Endothelial cell of umbilical vein (primary cell): ENCODE data around the gene TRAPPC12.

Source experiments
- EZH2 ChIP-seq: IDR thresholded peaks from 2 replicates; pipeline ENCODE4 v1.6.1; 2012; ENCODE audit warnings: borderline replicate concordance, low read depth, mild to moderate bottlenecking, moderate library complexity, low read length, inconsistent platforms; ENCODE audit not compliant: severe bottlenecking
- FOS ChIP-seq: IDR thresholded peaks from 2 replicates; pipeline ENCODE4 v1.6.1; 2011; ENCODE audit warnings: mild to moderate bottlenecking, low read length, moderate library complexity, borderline replicate concordance; ENCODE audit not compliant: insufficient read depth
- GATA2 ChIP-seq: IDR thresholded peaks from 2 replicates; pipeline ENCODE4 v1.7.0; 2011; ENCODE audit warnings: low read depth, mild to moderate bottlenecking, moderate library complexity, mixed read lengths, low read length; ENCODE audit not compliant: insufficient read length, insufficient read depth
- JUN ChIP-seq: IDR thresholded peaks from 2 replicates; pipeline ENCODE4 v1.6.1; 2011; ENCODE audit warnings: borderline replicate concordance, low read depth; ENCODE audit not compliant: insufficient read length, insufficient read depth
- MYC ChIP-seq: IDR thresholded peaks from one replicate; pipeline ENCODE4 v1.6.1; 2011; ENCODE audit warnings: mild to moderate bottlenecking, low read depth, low read length
- POLR2A ChIP-seq: IDR thresholded peaks from 2 replicates; pipeline ENCODE4 v1.6.1; 2012; ENCODE audit warnings: low read depth, mild to moderate bottlenecking, control low read depth, low read length
- POLR2AphosphoS5 ChIP-seq: IDR thresholded peaks from 2 replicates; pipeline ENCODE4 v1.6.1; 2012; ENCODE audit warnings: low read depth, mild to moderate bottlenecking, control low read depth, low read length, moderate library complexity; ENCODE audit not compliant: insufficient read depth
- TF ChIP-seq, protein P1 (sequence below), 2 donors: IDR thresholded peaks; 1 replicate in 1 of 2; 2 replicates in 1 of 2; pipeline ENCODE4 v1.5.1; 2011; ENCODE audit warnings: low read length in 2 of 2, mild to moderate bottlenecking in 2 of 2, moderate library complexity in 2 of 2, control low read depth in 1 of 2, inconsistent platforms in 1 of 2, low read depth in 1 of 2; ENCODE audit not compliant: insufficient read depth in 1 of 2; ENCODE audit errors: extremely low read depth in 1 of 2
- TF ChIP-seq, protein P2 (sequence below): IDR thresholded peaks from 2 replicates; pipeline ENCODE4 v1.6.1; 2011; ENCODE audit not compliant: insufficient read depth, insufficient read length

DNA sequence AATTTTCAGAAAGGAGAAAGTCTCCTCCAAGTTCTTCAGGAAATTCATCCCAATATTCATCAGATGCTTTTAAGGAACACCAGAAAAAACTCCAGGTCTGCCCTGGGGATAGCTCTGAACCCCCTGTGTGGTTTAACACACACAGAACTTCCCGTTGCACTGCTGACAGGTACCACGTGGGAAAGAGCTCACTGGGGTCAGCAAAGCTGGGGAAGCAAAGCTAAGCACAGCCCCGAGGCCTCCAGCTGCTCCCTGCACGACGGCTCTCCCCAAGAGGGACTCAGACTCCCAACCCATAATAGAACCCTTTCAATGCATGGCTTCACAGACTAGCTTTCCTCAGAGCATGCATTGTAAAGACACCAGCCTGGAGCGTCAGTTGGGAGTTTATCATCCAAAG lies 111.8 kb downstream of the TRAPPC12 start:
- no peak for TF ChIP-seq JUN
- no peak for TF ChIP-seq POLR2A
- TF ChIP-seq POLR2AphosphoS5 = no peak
- TF ChIP-seq EZH2 = no peak
- TF ChIP-seq, protein P1, sequence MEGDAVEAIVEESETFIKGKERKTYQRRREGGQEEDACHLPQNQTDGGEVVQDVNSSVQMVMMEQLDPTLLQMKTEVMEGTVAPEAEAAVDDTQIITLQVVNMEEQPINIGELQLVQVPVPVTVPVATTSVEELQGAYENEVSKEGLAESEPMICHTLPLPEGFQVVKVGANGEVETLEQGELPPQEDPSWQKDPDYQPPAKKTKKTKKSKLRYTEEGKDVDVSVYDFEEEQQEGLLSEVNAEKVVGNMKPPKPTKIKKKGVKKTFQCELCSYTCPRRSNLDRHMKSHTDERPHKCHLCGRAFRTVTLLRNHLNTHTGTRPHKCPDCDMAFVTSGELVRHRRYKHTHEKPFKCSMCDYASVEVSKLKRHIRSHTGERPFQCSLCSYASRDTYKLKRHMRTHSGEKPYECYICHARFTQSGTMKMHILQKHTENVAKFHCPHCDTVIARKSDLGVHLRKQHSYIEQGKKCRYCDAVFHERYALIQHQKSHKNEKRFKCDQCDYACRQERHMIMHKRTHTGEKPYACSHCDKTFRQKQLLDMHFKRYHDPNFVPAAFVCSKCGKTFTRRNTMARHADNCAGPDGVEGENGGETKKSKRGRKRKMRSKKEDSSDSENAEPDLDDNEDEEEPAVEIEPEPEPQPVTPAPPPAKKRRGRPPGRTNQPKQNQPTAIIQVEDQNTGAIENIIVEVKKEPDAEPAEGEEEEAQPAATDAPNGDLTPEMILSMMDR (IDR thresholded peaks at IDR 0.05; ENCODE audit: extremely low read depth in 1 of 2, insufficient read depth in 1 of 2, low read depth in 1 of 2, low read length in 2 of 2) = no peak
- TF ChIP-seq MYC = no peak
- TF ChIP-seq, protein P2, sequence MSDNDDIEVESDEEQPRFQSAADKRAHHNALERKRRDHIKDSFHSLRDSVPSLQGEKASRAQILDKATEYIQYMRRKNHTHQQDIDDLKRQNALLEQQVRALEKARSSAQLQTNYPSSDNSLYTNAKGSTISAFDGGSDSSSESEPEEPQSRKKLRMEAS = no peak
- TF ChIP-seq FOS = no peak
- no peak for TF ChIP-seq GATA2
